ENCODE measurements around the gene CBLC.

- TF ChIP-seq EZH2 (IDR thresholded peaks at IDR 0.05; ENCODE audit: low read length) (no peak), CTCF (optimal IDR thresholded peaks at IDR 0.05 in 1 of 3, IDR thresholded peaks at IDR 0.05 in 1 of 3, conservative IDR thresholded peaks at IDR 0.05 in 1 of 3; ENCODE audit: extremely low read depth in 1 of 3, insufficient read depth in 2 of 3, low read length in 3 of 3) (no peak)
Observed at GRCh38 chr19:44753626-44753931, 24.1 kb upstream of the CBLC start.

All from keratinocyte (primary cell).